Colon (tissue), 2 donors: Measurements from ENCODE around the gene CEACAM4.
"Not testable (repeated sequence)": the region's sequence is repeated elsewhere in the genome, so short reads cannot be mapped to it uniquely, and the experiment has no call there.

Experiments
- FAIRE-seq: peaks from 2 replicates; lab custom pipeline; 2012; peaks lifted over from hg19 to GRCh38; lab: Jason Lieb, UNC
- donor health status: control.
- donor health status: control.

CEACAM4 gene

GRCh38 chr19:41626877-41627276 lies at the start of gene CEACAM4:
Gene CEACAM4, minus strand, starts transcription at chr19:41627074. Its CDS starts 111 bp downstream, at chr19:41626963.
- no peak for FAIRE-seq

GRCh38 chr19:41671486-41671885 lies 44.6 kb upstream of the CEACAM4 start:
- FAIRE-seq, result no peak

- FAIRE-seq, result no peak
Observed at GRCh38 chr19:41670755-41671154, 43.9 kb upstream of the CEACAM4 start.

GRCh38 chr19:41668315-41668714 lies 41.4 kb upstream of the CEACAM4 start:
- FAIRE-seq, result peak; percentile 87

- FAIRE-seq, result no peak
Observed at GRCh38 chr19:41666075-41666474, 39.2 kb upstream of the CEACAM4 start.

- no peak for FAIRE-seq
Observed at GRCh38 chr19:41657157-41657556, 30.3 kb upstream of the CEACAM4 start.

- FAIRE-seq, result not testable (repeated sequence)
Observed at GRCh38 chr19:41656756-41657155, 29.9 kb upstream of the CEACAM4 start.

- FAIRE-seq, result no peak
Observed at GRCh38 chr19:41652250-41652649, 25.4 kb upstream of the CEACAM4 start.

GRCh38 chr19:41649827-41650226 lies 23.0 kb upstream of the CEACAM4 start:
- peak; percentile 45 for FAIRE-seq

- FAIRE-seq, result no peak
Observed at GRCh38 chr19:41646589-41647204, 19.8 kb upstream of the CEACAM4 start.

GRCh38 chr19:41641879-41642485 lies 15.1 kb upstream of the CEACAM4 start:
- no peak for FAIRE-seq

- no peak for FAIRE-seq
Observed at GRCh38 chr19:41638641-41639081, 11.8 kb upstream of the CEACAM4 start.

- no peak for FAIRE-seq
Observed at GRCh38 chr19:41637484-41637883, 10.6 kb upstream of the CEACAM4 start.

- no peak for FAIRE-seq
Observed at GRCh38 chr19:41627966-41628675, 1.2 kb upstream of the CEACAM4 start.

GRCh38 chr19:41626278-41626677 lies 596 bp downstream of the CEACAM4 start:
- no peak for FAIRE-seq

- no peak for FAIRE-seq
Observed at GRCh38 chr19:41624937-41625336, 1.9 kb downstream of the CEACAM4 start.

GRCh38 chr19:41624515-41624914 lies 2.4 kb downstream of the CEACAM4 start:
- FAIRE-seq, result no peak

GRCh38 chr19:41623360-41623759 lies 3.5 kb downstream of the CEACAM4 start:
- FAIRE-seq, result no peak

GRCh38 chr19:41621654-41622053 lies 5.2 kb downstream of the CEACAM4 start:
- FAIRE-seq, result no peak

- FAIRE-seq, result no peak
Observed at GRCh38 chr19:41621226-41621625, 5.6 kb downstream of the CEACAM4 start.

- FAIRE-seq, result no peak
Observed at GRCh38 chr19:41620171-41620570, 6.7 kb downstream of the CEACAM4 start.

- FAIRE-seq, result no peak
Observed at GRCh38 chr19:41619018-41619556, 7.8 kb downstream of the CEACAM4 start.
